Tibial nerve (tissue), 4 donors: ENCODE measurements around the gene SYT1. TPM values are rescaled to one million over a fixed set of nuclear protein-coding genes. Genes with fewer than 3 reads are reported as not detected.

Experiments
- DNase-seq, 2 donors: peaks; one replicate each; pipeline ENCODE4 v3.0.0-alpha.2; 2019; ENCODE audit warnings: low spot score in 2 of 2
- H3K27ac ChIP-seq, 4 donors: fragments of 200-600 bp; sonication (generic) in 3 of 4; one replicate each; pipeline ENCODE4 v1.5.1; 2017 to 2019; ENCODE audit warnings: mild to moderate bottlenecking in 1 of 4
- H3K27me3 ChIP-seq, 2 donors: fragments of 200-600 bp; sonication (generic) in 1 of 2; one replicate each; pipeline versions ENCODE4 v1.5.1 to v1.6.0; 2017 to 2019
- H3K36me3 ChIP-seq, 3 donors: fragments of 200-600 bp; sonication (generic); one replicate each; pipeline ENCODE4 v1.5.1; 2018 to 2019
- H3K4me1 ChIP-seq, 4 donors: fragments of 200-600 bp; sonication (generic) in 3 of 4; one replicate each; pipeline ENCODE4 v1.5.1; 2017 to 2019
- H3K4me3 ChIP-seq, 4 donors: fragments of 200-600 bp; sonication (generic) in 3 of 4; one replicate each; pipeline ENCODE4 v1.5.1; 2017 to 2019; ENCODE audit warnings: mild to moderate bottlenecking in 1 of 4, moderate library complexity in 1 of 4
- H3K9me3 ChIP-seq, 4 donors: fragments of 200-600 bp; sonication (generic) in 3 of 4; one replicate each; pipeline ENCODE4 v1.5.1; 2017 to 2019
- EP300 ChIP-seq, 2 donors: sonication (generic); formaldehyde crosslinking; IDR thresholded peaks; one replicate each; pipeline ENCODE4 v1.6.1; 2017; ENCODE audit warnings: antibody characterized with exemption in 2 of 2, mild to moderate bottlenecking in 1 of 2
- POLR2A ChIP-seq, 2 donors: fragments of 450-650 bp; IDR thresholded peaks; one replicate each; pipeline ENCODE4 v1.6.1; 2017; ENCODE audit warnings: antibody characterized with exemption in 2 of 2, mild to moderate bottlenecking in 2 of 2, moderate library complexity in 2 of 2
- WGBS, 2 donors: methylation state at CpG; one replicate each; pipeline ENCODE4 v1.1.5; 2018; 5-methylcytosine and 5-hydroxymethylcytosine counted together
- total RNA-seq, 4 donors: library from RNA; depleted of rRNA; stranded (reverse); fragments of >200 nt; gene quantifications; one replicate each; pipeline ENCODE4 v1.1.0, GENCODE V29; 2016
- TF ChIP-seq, protein P1 (sequence below), 5 experiments: fragments of 200-600 bp in 3 of 5; fragments of 450-650 bp in 2 of 5; sonication (generic) in 3 of 5; IDR thresholded peaks; one replicate each; pipeline ENCODE4 v1.5.1; 2016 to 2019; ENCODE audit warnings: antibody characterized with exemption in 5 of 5, mild to moderate bottlenecking in 3 of 5, moderate library complexity in 2 of 5

Gene SYT1
- total RNA-seq, 4 donors from 2014 or later, result 1.8 to 10.3 (median 4.7) TPM

- H3K4me3 ChIP-seq, result no peak overlapping the region
- H3K9me3 ChIP-seq, result no peaks in the 10 kb centered on the region
- WGBS, 2 donors, result 95 to 100% methylated on average over 1 of the region's 1 CpG
- H3K4me1 ChIP-seq, result no peaks in the 10 kb centered on the region
- DNase-seq, result no peak
- no peaks in the 10 kb centered on the region for H3K27me3 ChIP-seq
- H3K36me3 ChIP-seq, result no peaks in the 10 kb centered on the region
- H3K27ac ChIP-seq, result no peak overlapping the region
- no peak for TF ChIP-seq EP300 (IDR thresholded peaks at IDR 0.05)
- TF ChIP-seq POLR2A (IDR thresholded peaks at IDR 0.05), result no peak
- TF ChIP-seq, protein P1, sequence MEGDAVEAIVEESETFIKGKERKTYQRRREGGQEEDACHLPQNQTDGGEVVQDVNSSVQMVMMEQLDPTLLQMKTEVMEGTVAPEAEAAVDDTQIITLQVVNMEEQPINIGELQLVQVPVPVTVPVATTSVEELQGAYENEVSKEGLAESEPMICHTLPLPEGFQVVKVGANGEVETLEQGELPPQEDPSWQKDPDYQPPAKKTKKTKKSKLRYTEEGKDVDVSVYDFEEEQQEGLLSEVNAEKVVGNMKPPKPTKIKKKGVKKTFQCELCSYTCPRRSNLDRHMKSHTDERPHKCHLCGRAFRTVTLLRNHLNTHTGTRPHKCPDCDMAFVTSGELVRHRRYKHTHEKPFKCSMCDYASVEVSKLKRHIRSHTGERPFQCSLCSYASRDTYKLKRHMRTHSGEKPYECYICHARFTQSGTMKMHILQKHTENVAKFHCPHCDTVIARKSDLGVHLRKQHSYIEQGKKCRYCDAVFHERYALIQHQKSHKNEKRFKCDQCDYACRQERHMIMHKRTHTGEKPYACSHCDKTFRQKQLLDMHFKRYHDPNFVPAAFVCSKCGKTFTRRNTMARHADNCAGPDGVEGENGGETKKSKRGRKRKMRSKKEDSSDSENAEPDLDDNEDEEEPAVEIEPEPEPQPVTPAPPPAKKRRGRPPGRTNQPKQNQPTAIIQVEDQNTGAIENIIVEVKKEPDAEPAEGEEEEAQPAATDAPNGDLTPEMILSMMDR (IDR thresholded peaks at IDR 0.05), result no peak
Measured at GRCh38 chr12:79435742-79436141, 571.2 kb downstream of the SYT1 start.

- Histone ChIP-seq H3K4me3 (no peak overlapping the region), H3K27me3 (no peaks in the 10 kb centered on the region), H3K9me3 (no peaks in the 10 kb centered on the region), H3K36me3 (no peaks in the 10 kb centered on the region), H3K4me1 (no peaks in the 10 kb centered on the region), H3K27ac (no peak overlapping the region)
- no peak for TF ChIP-seq POLR2A (IDR thresholded peaks at IDR 0.05)
- TF ChIP-seq EP300 (IDR thresholded peaks at IDR 0.05), result no peak
- TF ChIP-seq, protein P1 (IDR thresholded peaks at IDR 0.05), result no peak
- WGBS, 2 donors, result 81 to 82% methylated on average over 3 of the region's 3 CpGs
- DNase-seq, result no peak
Measured at GRCh38 chr12:79438480-79439174, 574.1 kb downstream of the SYT1 start.

- peak overlapping the region in 1 of 4 donors; percentile 19 for H3K27ac ChIP-seq
- no peak overlapping the region for H3K4me3 ChIP-seq
- H3K4me1 ChIP-seq, result no peaks in the 10 kb centered on the region
- no peak for DNase-seq
- WGBS, 2 donors, result 77 to 84% methylated on average over 3 of the region's 3 CpGs
- TF ChIP-seq POLR2A (IDR thresholded peaks at IDR 0.05) (no peak), EP300 (IDR thresholded peaks at IDR 0.05) (no peak)
- TF ChIP-seq, protein P1 (IDR thresholded peaks at IDR 0.05), result no peak
- no peaks in the 10 kb centered on the region for H3K36me3 ChIP-seq
- H3K9me3 ChIP-seq, result no peaks in the 10 kb centered on the region
- no peaks in the 10 kb centered on the region for H3K27me3 ChIP-seq
Measured at GRCh38 chr12:79439175-79439825, 574.7 kb downstream of the SYT1 start.

- WGBS, 2 donors, result 95% methylated on average over 4 of the region's 4 CpGs
- TF ChIP-seq POLR2A (IDR thresholded peaks at IDR 0.05) (no peak), EP300 (IDR thresholded peaks at IDR 0.05) (no peak)
- TF ChIP-seq, protein P1 (IDR thresholded peaks at IDR 0.05), result no peak
Measured at GRCh38 chr12:79441534-79441933, 577.0 kb downstream of the SYT1 start.

DNA sequence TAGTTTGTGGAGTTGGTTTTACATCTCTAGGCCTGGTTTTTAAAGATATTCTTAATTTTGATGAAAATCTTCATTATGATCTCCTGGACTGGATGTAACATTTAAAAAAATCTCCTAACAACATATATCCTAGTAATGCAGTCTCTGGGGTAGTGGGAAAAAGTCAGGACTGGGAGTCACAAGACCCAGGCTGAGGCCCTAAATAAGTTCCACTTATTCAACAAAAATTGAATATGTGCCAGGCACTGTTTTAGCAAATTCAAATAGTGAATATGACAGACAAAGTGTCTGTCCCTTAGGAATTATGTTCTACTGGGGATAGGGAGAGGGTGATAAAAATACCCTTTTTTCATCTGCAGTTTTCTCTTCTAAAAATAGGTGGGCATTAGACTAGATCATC is 577.8 kb downstream of the SYT1 start:
- no peak for DNase-seq
- no peaks in the 10 kb centered on the region for H3K9me3 ChIP-seq
- H3K4me3 ChIP-seq, result no peak overlapping the region
- H3K4me1 ChIP-seq, result no peaks in the 10 kb centered on the region
- H3K27ac ChIP-seq, result no peak overlapping the region
- H3K27me3 ChIP-seq, result no peaks in the 10 kb centered on the region
- TF ChIP-seq POLR2A (IDR thresholded peaks at IDR 0.05) (no peak), EP300 (IDR thresholded peaks at IDR 0.05) (no peak)
- TF ChIP-seq, protein P1 (IDR thresholded peaks at IDR 0.05), result no peak
- no peaks in the 10 kb centered on the region for H3K36me3 ChIP-seq

More at GRCh38 chr12:79441534-79441933, 577.0 kb downstream of the SYT1 start:
- DNase-seq, result no peak
- Histone ChIP-seq H3K27ac (no peak overlapping the region), H3K36me3 (no peaks in the 10 kb centered on the region), H3K27me3 (no peaks in the 10 kb centered on the region), H3K4me1 (no peaks in the 10 kb centered on the region), H3K9me3 (no peaks in the 10 kb centered on the region), H3K4me3 (no peak overlapping the region)
